Measurements from ENCODE around the gene SLC16A10. TPM values are rescaled to one million over a fixed set of nuclear protein-coding genes. Genes with fewer than 3 reads are reported as not detected.
"Not testable (repeated sequence)": the region's sequence is repeated elsewhere in the genome, so short reads cannot be mapped to it uniquely, and the experiment has no call there.

Gene SLC16A10
- total RNA-seq: 1.9 and 5.7 TPM in 2 replicates
- polyA plus RNA-seq (2012): 0.25 TPM

- DNase-seq (ENCODE audit: low read depth): peak; percentile 66
Measured at GRCh38 chr6:111087106-111087835, at the start of gene SLC16A10. Gene SLC16A10 (plus strand): TSS chr6:111087503. CDS start chr6:111087753, 250 bp downstream.

- no peak for DNase-seq (ENCODE audit: low read depth)
Measured at GRCh38 chr6:111038534-111039252, 48.6 kb upstream of the SLC16A10 start.

- no peak for DNase-seq (ENCODE audit: low read depth)
Measured at GRCh38 chr6:111041917-111042316, 45.4 kb upstream of the SLC16A10 start.

GRCh38 chr6:111047244-111047643 lies 40.1 kb upstream of the SLC16A10 start:
- no peak for DNase-seq (ENCODE audit: low read depth)

- no peak for DNase-seq (ENCODE audit: low read depth)
Measured at GRCh38 chr6:111050261-111051023, 36.9 kb upstream of the SLC16A10 start.

- no peak for DNase-seq (ENCODE audit: low read depth)
Measured at GRCh38 chr6:111052171-111052570, 35.1 kb upstream of the SLC16A10 start.

- DNase-seq (ENCODE audit: low read depth): peak; percentile 59
Measured at GRCh38 chr6:111057074-111057752, 30.1 kb upstream of the SLC16A10 start.

GRCh38 chr6:111061508-111061907 lies 25.8 kb upstream of the SLC16A10 start:
- DNase-seq (ENCODE audit: low read depth): peak; percentile 13

GRCh38 chr6:111061985-111062384 lies 25.3 kb upstream of the SLC16A10 start:
- DNase-seq (ENCODE audit: low read depth): not testable (repeated sequence)

- DNase-seq (ENCODE audit: low read depth): not testable (repeated sequence)
Measured at GRCh38 chr6:111062860-111063259, 24.4 kb upstream of the SLC16A10 start.

GRCh38 chr6:111068109-111068865 lies 19.0 kb upstream of the SLC16A10 start:
- no peak for DNase-seq (ENCODE audit: low read depth)

GRCh38 chr6:111068866-111069234 lies 18.5 kb upstream of the SLC16A10 start:
- DNase-seq (ENCODE audit: low read depth): no peak

GRCh38 chr6:111069382-111070104 lies 17.8 kb upstream of the SLC16A10 start:
- no peak for DNase-seq (ENCODE audit: low read depth)

GRCh38 chr6:111070105-111071005 lies 16.9 kb upstream of the SLC16A10 start:
- no peak for DNase-seq (ENCODE audit: low read depth)

- DNase-seq (ENCODE audit: low read depth): no peak
Measured at GRCh38 chr6:111072801-111073360, 14.4 kb upstream of the SLC16A10 start.

GRCh38 chr6:111074311-111074710 lies 13.0 kb upstream of the SLC16A10 start:
- DNase-seq (ENCODE audit: low read depth): no peak

- DNase-seq (ENCODE audit: low read depth): no peak
Measured at GRCh38 chr6:111076024-111076695, 11.1 kb upstream of the SLC16A10 start.

- no peak for DNase-seq (ENCODE audit: low read depth)
Measured at GRCh38 chr6:111080698-111081097, 6.6 kb upstream of the SLC16A10 start.

Measured in myocyte (in vitro differentiated cells).